ENCODE data around the gene DDX19B. TPM values are rescaled to one million over a fixed set of nuclear protein-coding genes. Genes with fewer than 3 reads are reported as not detected.

DDX19B gene
- total RNA-seq, 1 donor from 2014 or later = 25.7 TPM

- H3K27me3 Mint-ChIP-seq (ENCODE audit: low read depth, unreplicated experiment) = no peaks in the 10 kb centered on the region
- Histone ChIP-seq H3K4me1 (ENCODE audit: insufficient read depth, low read length) (peaks cover 21% of the 10 kb centered on the region), H3K79me2 (ENCODE audit: insufficient read depth, low read length) (peaks cover 20% of the 10 kb centered on the region), H3K9me3 (ENCODE audit: insufficient read depth, low read depth, low read length) (no peaks in the 10 kb centered on the region), H3K36me3 (ENCODE audit: insufficient read depth, low read length) (peaks cover 5% of the 10 kb centered on the region), H4K20me1 (ENCODE audit: insufficient read depth, low read length) (peaks cover 7% of the 10 kb centered on the region), H2AFZ (ENCODE audit: low read depth, low read length) (peak overlapping the region; percentile 76), H3K4me3 (ENCODE audit: insufficient read depth, low read depth, low read length) (peak overlapping the region; percentile 76), H3K4me2 (ENCODE audit: low read length) (peak overlapping the region; percentile 98), H3K9ac (ENCODE audit: low read length) (peak overlapping the region; percentile 87), H3K27me3 (ENCODE audit: insufficient read depth, low read length) (no peaks in the 10 kb centered on the region), H3K27ac (ENCODE audit: low read depth, low read length) (peak overlapping the region; percentile 80)
- TF ChIP-seq CTCF (IDR thresholded peaks at IDR 0.05; ENCODE audit: insufficient read depth, low read depth, low read length) (no peak), EZH2 (IDR thresholded peaks at IDR 0.05; ENCODE audit: insufficient read depth, low read length) (no peak)
- H3K9me3 Mint-ChIP-seq (ENCODE audit: unreplicated experiment) = no peaks in the 10 kb centered on the region
- FAIRE-seq (no peak), DNase-seq (ENCODE audit: low read depth) (peak; percentile 93)
- peak overlapping the region; percentile 95 for H3K27ac Mint-ChIP-seq (ENCODE audit: unreplicated experiment)
- H3K4me3 Mint-ChIP-seq (ENCODE audit: unreplicated experiment) = peak overlapping the region; percentile 90
- H3K36me3 Mint-ChIP-seq (ENCODE audit: low read depth, unreplicated experiment) = peaks cover 19% of the 10 kb centered on the region
- peaks cover 8% of the 10 kb centered on the region for H3K4me1 Mint-ChIP-seq (ENCODE audit: low read depth, unreplicated experiment)
These were observed 82.1 kb downstream of the DDX19B start for GRCh38 chr16:70380919-70381603.

DNA sequence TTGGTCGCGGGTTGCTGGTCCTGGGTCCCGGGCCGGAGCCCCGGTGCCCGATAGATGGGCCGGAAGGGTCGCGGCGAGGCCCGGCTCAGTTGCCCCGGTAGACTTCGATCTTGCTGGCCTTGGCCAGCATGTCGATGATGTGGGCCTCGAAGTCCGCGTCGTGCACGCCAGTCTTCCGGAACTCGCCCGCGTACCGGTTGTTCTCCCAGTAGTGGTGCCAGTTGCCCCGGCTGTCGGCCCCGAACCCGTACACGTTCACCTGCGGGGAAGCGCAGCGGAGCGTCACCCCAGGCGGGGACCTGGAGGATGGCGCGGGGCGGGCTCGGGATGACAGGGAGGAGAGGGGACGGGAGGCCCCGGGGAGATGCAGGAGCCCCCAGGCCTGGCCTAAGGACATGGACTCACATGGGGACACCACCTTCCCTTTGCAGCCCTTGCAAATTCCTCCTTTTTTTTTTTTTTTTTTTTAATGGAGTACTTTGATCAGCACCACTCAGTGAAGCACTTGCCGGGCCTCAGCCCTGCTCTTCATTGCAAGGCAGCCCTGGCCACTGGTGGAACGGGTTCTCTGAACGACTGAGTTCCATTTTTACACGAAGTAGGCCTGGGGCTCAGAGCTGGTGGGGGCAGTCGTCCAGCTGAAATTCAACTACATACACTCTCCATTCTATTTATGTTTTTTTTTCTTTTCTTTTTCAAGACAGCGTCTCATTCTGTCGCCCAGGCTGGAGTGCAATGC is 82.8 kb downstream of the DDX19B start:
- Histone ChIP-seq H3K79me2 (ENCODE audit: insufficient read depth, low read length) (peaks cover 20% of the 10 kb centered on the region), H3K27ac (ENCODE audit: low read depth, low read length) (no peak overlapping the region), H3K9ac (ENCODE audit: low read length) (peak overlapping the region; percentile 87), H3K4me1 (ENCODE audit: insufficient read depth, low read length) (peaks cover 21% of the 10 kb centered on the region), H3K4me3 (ENCODE audit: insufficient read depth, low read depth, low read length) (peak overlapping the region; percentile 76), H3K27me3 (ENCODE audit: insufficient read depth, low read length) (no peaks in the 10 kb centered on the region), H3K36me3 (ENCODE audit: insufficient read depth, low read length) (no peaks in the 10 kb centered on the region), H3K4me2 (ENCODE audit: low read length) (peak overlapping the region; percentile 98), H3K9me3 (ENCODE audit: insufficient read depth, low read depth, low read length) (no peaks in the 10 kb centered on the region), H4K20me1 (ENCODE audit: insufficient read depth, low read length) (peaks cover 7% of the 10 kb centered on the region), H2AFZ (ENCODE audit: low read depth, low read length) (peak overlapping the region; percentile 76)
- Mint-ChIP-seq H3K4me3 (ENCODE audit: unreplicated experiment) (peak overlapping the region; percentile 90), H3K4me1 (ENCODE audit: low read depth, unreplicated experiment) (peaks cover 8% of the 10 kb centered on the region), H3K9me3 (ENCODE audit: unreplicated experiment) (no peaks in the 10 kb centered on the region), H3K27ac (ENCODE audit: unreplicated experiment) (no peak overlapping the region), H3K27me3 (ENCODE audit: low read depth, unreplicated experiment) (no peaks in the 10 kb centered on the region), H3K36me3 (ENCODE audit: low read depth, unreplicated experiment) (peaks cover 19% of the 10 kb centered on the region)
- no peak for DNase-seq (ENCODE audit: low read depth)
- FAIRE-seq = no peak
- no peak for TF ChIP-seq EZH2 (IDR thresholded peaks at IDR 0.05; ENCODE audit: insufficient read depth, low read length)
- no peak for TF ChIP-seq CTCF (IDR thresholded peaks at IDR 0.05; ENCODE audit: insufficient read depth, low read depth, low read length)

All from astrocyte (in vitro differentiated cells and primary cell).